Heart left ventricle (tissue), 16 donors: ENCODE measurements around the gene KLHDC8A. TPM values are rescaled to one million over a fixed set of nuclear protein-coding genes. Genes with fewer than 3 reads are reported as not detected.
A peak's percentile ranks its signal among the peaks of the same experiment; 100 is the strongest.

ENCODE experiments used
- ATAC-seq, 4 donors: fragments of 200-7000 bp; cut with Tn5 transposase; one replicate each; pipeline ENCODE4 v1.9.1; 2020 to 2022; ENCODE audit warnings: moderate library complexity in 4 of 4, mild to moderate bottlenecking in 3 of 4, moderate number of reproducible peaks in 1 of 4
- DNase-seq, 5 donors: peaks; one replicate each; pipeline ENCODE4 v3.0.0-alpha.2; 2020
- H3K27ac ChIP-seq, 12 donors: fragments of 200-600 bp; sonication (generic) in 4 of 12; one replicate each; pipeline versions ENCODE4 v1.5.0 to v1.8.0; 2016 to 2022; ENCODE audit warnings: mild to moderate bottlenecking in 2 of 12
- H3K27me3 ChIP-seq, 9 donors: fragments of 200-600 bp; sonication (generic) in 2 of 9; one replicate each; pipeline versions ENCODE4 v1.5.1 to v1.8.0; 2016 to 2022; ENCODE audit warnings: mild to moderate bottlenecking in 3 of 9
- H3K36me3 ChIP-seq, 9 donors: fragments of 200-600 bp; sonication (generic) in 2 of 9; one replicate each; pipeline versions ENCODE4 v1.5.0 to v1.8.0; 2018 to 2022; ENCODE audit warnings: mild to moderate bottlenecking in 2 of 9
- H3K4me1 ChIP-seq, 12 donors: fragments of 200-600 bp; sonication (generic) in 4 of 12; one replicate each; pipeline versions ENCODE4 v1.5.0 to v1.8.0; 2016 to 2022; ENCODE audit warnings: mild to moderate bottlenecking in 3 of 12
- H3K4me3 ChIP-seq, 12 donors: fragments of 200-600 bp; sonication (generic) in 4 of 12; one replicate each; pipeline versions ENCODE4 v1.5.0 to v1.8.0; 2017 to 2022; ENCODE audit warnings: mild to moderate bottlenecking in 9 of 12, moderate library complexity in 4 of 12
- H3K9me3 ChIP-seq, 12 donors: fragments of 200-600 bp; sonication (generic) in 4 of 12; one replicate each; pipeline versions ENCODE4 v1.5.0 to v1.8.0; 2016 to 2022; ENCODE audit warnings: mild to moderate bottlenecking in 1 of 12
- POLR2A ChIP-seq, 2 donors: fragments of 450-650 bp; IDR thresholded peaks; one replicate each; pipeline ENCODE4 v1.6.1; 2017; ENCODE audit warnings: antibody characterized with exemption in 2 of 2, mild to moderate bottlenecking in 2 of 2, moderate library complexity in 2 of 2
- WGBS, 4 donors: extraction: QIAGEN DNeasy Blood & Tissue Kit in 2 of 4; methylation state at CpG; one replicate each; pipeline versions ENCODE4 v1.1.5 to v1.1.7; 2013 to 2018; 5-methylcytosine and 5-hydroxymethylcytosine counted together
- intact Hi-C, 10 donors: fragments of 100-400 bp; cut with DNase I; formaldehyde crosslinking; loops; one replicate each; pipeline versions ENCODE4 v1.11.1 to v1.14.2; 2022
- polyA plus RNA-seq, 2 donors: library from polyadenylated mRNA; stranded (reverse); fragments of 200-250 nt; gene quantifications; one replicate each; pipeline ENCODE4 v1.2.3, GENCODE V29; 2013
- total RNA-seq, 9 donors: library from RNA; depleted of rRNA in 2 of 9; stranded (reverse); fragments of >200 nt in 2 of 9; fragmentation: NEBNext Ultra II Directional in 3 of 9; extraction: Animal tissue kit (Norgen Biotek cat#: 25700) in 3 of 9; gene quantifications; one replicate each; pipeline versions ENCODE4 v1.1.0 to v1.2.4, GENCODE V29; 2016 to 2023
- TF ChIP-seq, protein P1 (sequence below), 12 donors: fragments of 200-600 bp; sonication (generic) in 4 of 12; IDR thresholded peaks; one replicate each; pipeline versions ENCODE4 v1.5.0 to v1.8.0; 2018 to 2022; ENCODE audit warnings: antibody characterized with exemption in 12 of 12, mild to moderate bottlenecking in 5 of 12
- donor health status: ischemic (EF 13 %, LVEDD 7.1; RV severe dilation, severe dysfunction).
- donor health status: healthy with polysubstance abuse.
- donor health status: DM: no; HTN: yes; CAD: no.
- donor health status: DM: no; HTN: no; CAD: no.
- donor health status: ischemic (EF 25% LVEDD 6.9; RV normal size, moderate dysfunction).
- donor health status: ischemic (EF 25% LVEDD 5.7; RV mildly dilated, moderate dysfunction).
- donor health status: healthy.
- donor health status: DM: yes; HTN: yes; CAD: no.
- donor health status: ischemic (EF 35%, LVEDD 5.7; RV mildly dilated, moderate dysfunction).
- donor health status: nonischemic (EF 11% LVEDD 7.7; RV severe dilation, severe dysfunction).
- donor health status: DM: yes; HTN: yes; CAD: no.
- donor health status: PGD.
- donor health status: ischemic (EF 29% LVEDD 5.4; RV normal size, mild dysfunction).
- donor health status: nonischemic (EF 23%, LVEDD 6.1; RV moderate dilation, normal function).

KLHDC8A gene
- total and polyA plus RNA-seq, 11 donors = 0.14 to 0.30 (median 0.18) TPM; not detected in 8

DNA sequence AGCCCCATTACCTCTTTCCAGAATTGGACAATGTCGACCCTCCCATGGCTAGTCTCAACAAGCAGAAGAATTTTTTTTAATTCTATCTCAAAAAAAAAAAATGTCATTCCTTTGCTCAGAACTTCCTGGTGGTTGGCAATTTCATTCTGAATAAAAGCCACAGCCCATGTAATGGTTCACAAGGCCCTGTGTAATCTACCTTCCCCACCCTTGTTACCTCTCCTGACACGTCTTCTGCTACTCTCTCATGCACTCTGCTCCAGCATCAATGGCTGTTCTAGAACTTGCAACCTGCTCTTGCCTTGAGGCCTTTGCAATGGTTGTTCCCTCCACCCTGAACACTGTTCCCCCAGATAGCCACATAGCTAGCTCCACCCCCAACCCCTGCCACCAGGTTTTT is 60.6 kb downstream of the KLHDC8A start:
- WGBS, 4 donors = 86 to 96% (median 92%) methylated on average over 2 of the region's 2 CpGs
- ATAC-seq (no peak), DNase-seq (no peak)
- Histone ChIP-seq H3K27me3 (no peaks in the 10 kb centered on the region), H3K4me1 (peaks cover 0 to 27% (median 14%) of the 10 kb centered on the region in 12 donors), H3K27ac (no peak overlapping the region), H3K36me3 (no peaks in the 10 kb centered on the region), H3K9me3 (no peaks in the 10 kb centered on the region), H3K4me3 (no peak overlapping the region)
- intact Hi-C loops = no loop called here
- no peak for TF ChIP-seq POLR2A (IDR thresholded peaks at IDR 0.05)
- TF ChIP-seq, protein P1, sequence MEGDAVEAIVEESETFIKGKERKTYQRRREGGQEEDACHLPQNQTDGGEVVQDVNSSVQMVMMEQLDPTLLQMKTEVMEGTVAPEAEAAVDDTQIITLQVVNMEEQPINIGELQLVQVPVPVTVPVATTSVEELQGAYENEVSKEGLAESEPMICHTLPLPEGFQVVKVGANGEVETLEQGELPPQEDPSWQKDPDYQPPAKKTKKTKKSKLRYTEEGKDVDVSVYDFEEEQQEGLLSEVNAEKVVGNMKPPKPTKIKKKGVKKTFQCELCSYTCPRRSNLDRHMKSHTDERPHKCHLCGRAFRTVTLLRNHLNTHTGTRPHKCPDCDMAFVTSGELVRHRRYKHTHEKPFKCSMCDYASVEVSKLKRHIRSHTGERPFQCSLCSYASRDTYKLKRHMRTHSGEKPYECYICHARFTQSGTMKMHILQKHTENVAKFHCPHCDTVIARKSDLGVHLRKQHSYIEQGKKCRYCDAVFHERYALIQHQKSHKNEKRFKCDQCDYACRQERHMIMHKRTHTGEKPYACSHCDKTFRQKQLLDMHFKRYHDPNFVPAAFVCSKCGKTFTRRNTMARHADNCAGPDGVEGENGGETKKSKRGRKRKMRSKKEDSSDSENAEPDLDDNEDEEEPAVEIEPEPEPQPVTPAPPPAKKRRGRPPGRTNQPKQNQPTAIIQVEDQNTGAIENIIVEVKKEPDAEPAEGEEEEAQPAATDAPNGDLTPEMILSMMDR (IDR thresholded peaks at IDR 0.05) = no peak

DNA sequence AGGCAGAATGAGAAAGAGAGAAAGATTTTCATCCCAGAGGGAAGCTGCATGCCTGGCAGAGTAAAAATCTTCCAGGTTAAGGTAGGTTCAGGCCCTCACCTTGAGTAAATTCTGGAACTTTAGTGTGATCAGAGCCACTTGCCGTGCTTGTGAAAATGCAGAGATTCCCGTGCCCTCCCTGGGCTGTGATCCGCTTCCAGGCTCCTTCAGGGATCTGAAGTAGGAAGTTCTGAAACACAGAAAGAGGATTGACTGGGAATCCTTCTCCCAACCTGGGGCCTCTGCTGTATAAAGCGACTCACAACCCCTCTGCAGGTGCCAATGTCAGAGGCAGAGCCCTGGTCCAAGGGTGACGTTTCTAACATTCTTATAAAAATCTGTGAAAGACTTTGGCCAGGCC is 61.8 kb downstream of the KLHDC8A start:
- H3K36me3 ChIP-seq = no peaks in the 10 kb centered on the region
- no peaks in the 10 kb centered on the region for H3K27me3 ChIP-seq
- peaks cover 0 to 27% (median 13%) of the 10 kb centered on the region in 12 donors for H3K4me1 ChIP-seq
- DNase-seq (no peak), ATAC-seq (no peak)
- no peaks in the 10 kb centered on the region for H3K9me3 ChIP-seq
- intact Hi-C loops = no loop called here
- no peak for TF ChIP-seq POLR2A (IDR thresholded peaks at IDR 0.05)
- TF ChIP-seq, protein P1 (IDR thresholded peaks at IDR 0.05) = no peak
- 75 to 89% (median 83%) methylated on average over 4 to 5 of the region's 5 CpGs for WGBS, 4 donors
- H3K4me3 ChIP-seq = no peak overlapping the region
- H3K27ac ChIP-seq = peak overlapping the region in 7 of 12 donors; percentile 11 to 77 (median 29)

DNA sequence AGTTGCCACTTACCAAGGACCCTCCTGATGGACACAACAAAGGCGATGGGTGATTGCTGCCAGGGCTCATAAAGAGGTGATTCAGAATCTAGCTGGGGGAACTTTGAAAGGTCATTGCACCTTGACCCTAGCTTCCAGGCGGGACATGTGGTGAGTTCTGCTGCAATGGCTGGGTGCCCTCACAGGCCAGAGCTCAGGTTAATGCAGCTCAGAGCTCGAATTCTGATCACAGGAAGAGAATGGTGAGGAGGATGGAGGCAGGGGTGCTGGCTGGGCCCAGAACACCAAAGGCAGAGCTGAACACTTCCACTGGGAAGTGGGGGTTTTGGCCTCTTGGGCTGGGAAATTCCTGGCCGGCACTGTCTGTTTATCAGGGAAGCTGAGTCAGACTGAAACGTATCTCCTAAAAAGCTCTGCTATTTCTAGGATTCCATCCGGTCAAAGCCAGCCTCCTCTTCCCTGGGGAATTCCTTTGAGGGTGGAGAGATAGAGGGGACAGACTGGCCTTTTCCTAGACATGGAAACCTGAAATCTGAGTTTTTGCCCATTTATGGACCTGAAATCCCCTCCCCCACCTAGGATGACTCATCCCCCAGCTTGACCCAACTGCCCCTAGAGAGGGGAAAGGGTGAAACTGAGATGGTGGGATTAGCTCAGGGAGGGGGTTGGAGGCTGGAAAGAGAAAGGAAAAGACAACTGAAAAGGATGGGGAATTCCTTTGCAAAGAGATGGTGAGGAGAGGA is 62.4 kb downstream of the KLHDC8A start:
- TF ChIP-seq, protein P1 (IDR thresholded peaks at IDR 0.05) = no peak
- TF ChIP-seq POLR2A (IDR thresholded peaks at IDR 0.05) = no peak
- no peak overlapping the region for H3K4me3 ChIP-seq
- H3K36me3 ChIP-seq = no peaks in the 10 kb centered on the region
- H3K9me3 ChIP-seq = no peaks in the 10 kb centered on the region
- DNase-seq (peak in 4 of 5 donors; percentile 46 to 74 (median 68)), ATAC-seq (peak in 3 of 4 donors; percentile 65 to 90 (median 83))
- intact Hi-C loops = no loop called here
- 33 to 57% (median 36%) methylated on average over 4 to 6 of the region's 6 CpGs for WGBS, 4 donors
- peak overlapping the region in 9 of 12 donors; percentile 1 to 77 (median 29) for H3K27ac ChIP-seq
- H3K4me1 ChIP-seq = peaks cover 0 to 30% (median 13%) of the 10 kb centered on the region in 12 donors
- no peaks in the 10 kb centered on the region for H3K27me3 ChIP-seq

DNA sequence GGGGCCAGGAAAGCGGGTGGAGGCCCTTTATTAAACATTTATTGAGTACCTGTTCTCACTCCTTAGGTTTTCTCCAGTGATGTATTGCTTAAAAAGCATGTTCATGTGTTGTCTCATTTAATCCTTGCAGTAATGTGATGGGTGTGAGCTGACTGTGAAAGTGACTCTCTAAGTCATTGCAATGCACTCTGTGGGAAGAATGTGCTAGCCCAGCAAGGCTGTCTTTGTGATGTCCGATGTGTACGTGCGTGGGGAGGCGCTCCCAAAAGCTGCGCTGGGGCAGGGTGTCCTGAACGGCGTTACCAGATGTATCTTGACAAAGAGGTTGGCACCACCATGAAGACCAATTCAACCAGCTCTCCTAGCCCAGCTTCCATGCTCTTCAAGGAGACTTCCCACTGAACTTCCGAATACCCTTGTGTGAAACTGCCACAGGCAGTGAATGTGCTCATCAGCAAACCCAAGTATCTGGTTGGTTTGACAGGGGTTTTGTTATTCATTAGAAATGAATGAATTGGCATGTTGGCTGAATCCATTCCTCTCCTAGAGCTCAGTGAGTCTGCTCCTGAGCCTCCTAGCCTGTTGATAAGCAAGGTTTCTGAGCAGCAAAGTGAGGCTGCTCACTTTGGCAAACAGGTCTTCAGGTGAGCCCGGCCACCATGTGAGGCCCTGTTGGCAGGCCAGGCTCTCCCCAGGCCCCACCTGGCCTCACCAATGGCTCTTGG is 63.2 kb downstream of the KLHDC8A start:
- Histone ChIP-seq H3K36me3 (no peaks in the 10 kb centered on the region), H3K27me3 (no peaks in the 10 kb centered on the region), H3K4me1 (peaks cover 0 to 38% (median 13%) of the 10 kb centered on the region in 12 donors), H3K4me3 (no peak overlapping the region), H3K27ac (peak overlapping the region in 7 of 12 donors; percentile 1 to 77 (median 42)), H3K9me3 (no peaks in the 10 kb centered on the region)
- DNase-seq = no peak
- WGBS, 4 donors = 95 to 98% (median 96%) methylated on average over 8 to 10 of the region's 10 CpGs
- ATAC-seq = no peak
- TF ChIP-seq, protein P1 (IDR thresholded peaks at IDR 0.05) = no peak
- no peak for TF ChIP-seq POLR2A (IDR thresholded peaks at IDR 0.05)
- intact Hi-C loops = no loop called here
